SK-N-SH (cell line): ENCODE results near the gene SPO11. TPM values are rescaled to one million over a fixed set of nuclear protein-coding genes. Genes with fewer than 3 reads are reported as not detected.
A peak's percentile ranks its signal among the peaks of the same experiment; 100 is the strongest.
"Not testable (repeated sequence)": the region's sequence is repeated elsewhere in the genome, so short reads cannot be mapped to it uniquely, and the experiment has no call there.

ENCODE experiments used
- CTCF ChIA-PET: fragments of 300-600, 350-600 bp; formaldehyde crosslinking; extraction: SDS; loops from one replicate; lab custom pipeline; 2021; lab: Yijun Ruan, JAX
- POLR2A ChIA-PET: fragments of 350-600 bp; sonication (Branson Sonifier 250); formaldehyde crosslinking; extraction: SDS; loops from one replicate; lab custom pipeline; 2020; ENCODE audit warnings: antibody characterized with exemption, inconsistent platforms; lab: Yijun Ruan, JAX
- DNase-seq: peaks from one replicate; pipeline ENCODE4 v3.0.0; 2012
- H2AFZ ChIP-seq: fragments of 200-600 bp; sonication (generic); 2 replicates; pipeline ENCODE4 v1.8.1; 2016; ENCODE audit warnings: antibody characterized with exemption, mild to moderate bottlenecking, low read depth
- H3F3A ChIP-seq: fragments of 200-600 bp; sonication (generic); replicated peaks from 2 replicates; pipeline ENCODE3; 2016; ENCODE audit warnings: antibody characterized with exemption, mild to moderate bottlenecking; ENCODE audit not compliant: insufficient read depth
- H3K27ac ChIP-seq, 2 experiments: fragments of 200-500 bp in 1 of 2; fragments of 200-600 bp in 1 of 2; sonication (Bioruptor generic) in 1 of 2; sonication (generic), shearing (Covaris generic) in 1 of 2; 2 replicates each; pipeline versions ENCODE4 v1.5.1 to v1.6.1; 2014 to 2016; ENCODE audit warnings: low read depth in 2 of 2, inconsistent platforms in 1 of 2, low read length in 1 of 2, mild to moderate bottlenecking in 1 of 2, mixed read lengths in 1 of 2
- H3K27me3 ChIP-seq: fragments of 200-600 bp; sonication (generic), shearing (Covaris generic); 2 replicates; pipeline ENCODE4 v1.6.1; 2016; ENCODE audit warnings: mixed run types; ENCODE audit not compliant: insufficient read depth
- H3K36me3 ChIP-seq, 2 experiments: fragments of 200-500 bp in 1 of 2; fragments of 200-600 bp in 1 of 2; sonication (Bioruptor generic) in 1 of 2; sonication (generic) in 1 of 2; replicated peaks in 1 of 2; 2 replicates each; pipeline versions ENCODE3 to v1.5.1; 2014 to 2016; ENCODE audit warnings: low read length in 1 of 2, mild to moderate bottlenecking in 1 of 2; ENCODE audit not compliant: insufficient read depth in 2 of 2, control insufficient read depth in 1 of 2
- H3K4me1 ChIP-seq, 2 experiments: fragments of 200-500 bp in 1 of 2; fragments of 200-600 bp in 1 of 2; sonication (Bioruptor generic) in 1 of 2; sonication (generic), shearing (Covaris generic) in 1 of 2; 2 replicates each; pipeline versions ENCODE4 v1.5.1 to v1.6.1; 2014 to 2016; ENCODE audit warnings: low read depth in 1 of 2, low read length in 1 of 2, mixed run types in 1 of 2; ENCODE audit not compliant: insufficient read depth in 2 of 2, control insufficient read depth in 1 of 2
- H3K4me2 ChIP-seq: fragments of 200-600 bp; sonication (generic), shearing (Covaris generic); 2 replicates; pipeline ENCODE4 v1.6.1; 2017; ENCODE audit warnings: mixed run types
- H3K4me3 ChIP-seq, 2 experiments: fragments of 200-500 bp in 1 of 2; fragments of 200-600 bp in 1 of 2; sonication (Bioruptor generic) in 1 of 2; sonication (generic), shearing (Covaris generic) in 1 of 2; 2 replicates each; pipeline versions ENCODE4 v1.5.1 to v1.8.1; 2014 to 2016; ENCODE audit warnings: low read depth in 2 of 2, inconsistent platforms in 1 of 2, low read length in 1 of 2, mild to moderate bottlenecking in 1 of 2, mixed read lengths in 1 of 2, moderate library complexity in 1 of 2
- H3K79me2 ChIP-seq: fragments of 200-600 bp; sonication (generic); 2 replicates; pipeline ENCODE4 v1.8.1; 2017; ENCODE audit warnings: mild to moderate bottlenecking; ENCODE audit not compliant: insufficient read depth
- H3K9ac ChIP-seq: fragments of 200-600 bp; sonication (generic); 2 replicates; pipeline ENCODE4 v1.6.1; 2017; ENCODE audit warnings: mixed run types
- H3K9me2 ChIP-seq: fragments of 200-600 bp; sonication (generic); 2 replicates; pipeline ENCODE4 v1.6.1; 2017; ENCODE audit warnings: mixed run types
- H3K9me3 ChIP-seq: fragments of 200-600 bp; sonication (generic); 2 replicates; pipeline ENCODE4 v1.6.1; 2017; ENCODE audit warnings: mixed run types, mild to moderate bottlenecking, moderate library complexity
- H4K20me1 ChIP-seq: fragments of 200-600 bp; sonication (generic); 2 replicates; pipeline ENCODE4 v1.6.1; 2017; ENCODE audit warnings: mild to moderate bottlenecking, mixed run types; ENCODE audit not compliant: insufficient read depth
- ELF1 ChIP-seq: IDR thresholded peaks from 2 replicates; pipeline ENCODE4 v1.4.0; 2012
- EP300 ChIP-seq, 2 experiments: IDR thresholded peaks; 2 replicates each; pipeline versions ENCODE4 v1.4.0 to v1.6.1; 2012; ENCODE audit warnings: borderline replicate concordance in 1 of 2, low read depth in 1 of 2, low read length in 1 of 2
- EZH2phosphoT487 ChIP-seq: fragments of 200-600 bp; sonication (generic); IDR thresholded peaks from 2 replicates; pipeline ENCODE4 v1.6.1; 2017; ENCODE audit warnings: low read depth, mixed run types, mild to moderate bottlenecking, antibody characterized with exemption, moderate library complexity, borderline replicate concordance
- FOXM1 ChIP-seq: IDR thresholded peaks from 2 replicates; pipeline ENCODE4 v1.4.0; 2012; ENCODE audit warnings: low read depth, mild to moderate bottlenecking
- GABPA ChIP-seq: IDR thresholded peaks from 2 replicates; pipeline ENCODE4 v1.4.0; 2012; ENCODE audit warnings: low read depth, mild to moderate bottlenecking
- JUND ChIP-seq: IDR thresholded peaks from 2 replicates; pipeline ENCODE4 v1.4.0; 2012
- MXI1 ChIP-seq: IDR thresholded peaks from 2 replicates; pipeline ENCODE4 v1.6.1; 2012; ENCODE audit warnings: mild to moderate bottlenecking, low read depth, low read length, improper control_type of control experiment
- NFIC ChIP-seq: IDR thresholded peaks from 2 replicates; pipeline ENCODE4 v1.4.0; 2012; ENCODE audit warnings: borderline replicate concordance
- NRF1 ChIP-seq: IDR thresholded peaks from 2 replicates; pipeline ENCODE4 v1.6.1; 2012; ENCODE audit warnings: low read depth, mild to moderate bottlenecking, low read length
- POLR2AphosphoS5 ChIP-seq: IDR thresholded peaks from 2 replicates; pipeline ENCODE4 v1.6.1; 2012; ENCODE audit warnings: low read depth, low read length
- RFX5 ChIP-seq: IDR thresholded peaks from 2 replicates; pipeline ENCODE4 v1.6.1; 2012; ENCODE audit warnings: mild to moderate bottlenecking, improper control_type of control experiment, low read length
- TEAD4 ChIP-seq: IDR thresholded peaks from 2 replicates; pipeline ENCODE4 v1.4.0; 2012; ENCODE audit warnings: mild to moderate bottlenecking, borderline replicate concordance; ENCODE audit not compliant: insufficient read depth
- YY1 ChIP-seq: IDR thresholded peaks from 2 replicates; pipeline ENCODE4 v1.4.0; 2012; ENCODE audit warnings: low read depth, mild to moderate bottlenecking
- WGBS: methylation state at CpG from one replicate; pipeline ENCODE4 v1.1.6; 2017; ENCODE audit warnings: low lambda C conversion rate; 5-methylcytosine and 5-hydroxymethylcytosine counted together
- polyA plus RNA-seq, 3 experiments: library from polyadenylated mRNA; depleted of rRNA; stranded (reverse); fragments of >200 nt; gene quantifications; 2 replicates each; pipeline ENCODE4 v1.2.3, GENCODE V29; 2012
- TF ChIP-seq, protein P1 (sequence below): IDR thresholded peaks from 2 replicates; pipeline ENCODE4 v1.4.0; 2012; ENCODE audit warnings: low read depth, borderline replicate concordance
- TF ChIP-seq, protein P2 (sequence below): IDR thresholded peaks from 2 replicates; pipeline ENCODE4 v1.4.0; 2012; ENCODE audit warnings: low read depth

SPO11 gene
- polyA plus RNA-seq, 1 of the 3 experiments (the other 2 are of a cell fraction), result not detected

DNA sequence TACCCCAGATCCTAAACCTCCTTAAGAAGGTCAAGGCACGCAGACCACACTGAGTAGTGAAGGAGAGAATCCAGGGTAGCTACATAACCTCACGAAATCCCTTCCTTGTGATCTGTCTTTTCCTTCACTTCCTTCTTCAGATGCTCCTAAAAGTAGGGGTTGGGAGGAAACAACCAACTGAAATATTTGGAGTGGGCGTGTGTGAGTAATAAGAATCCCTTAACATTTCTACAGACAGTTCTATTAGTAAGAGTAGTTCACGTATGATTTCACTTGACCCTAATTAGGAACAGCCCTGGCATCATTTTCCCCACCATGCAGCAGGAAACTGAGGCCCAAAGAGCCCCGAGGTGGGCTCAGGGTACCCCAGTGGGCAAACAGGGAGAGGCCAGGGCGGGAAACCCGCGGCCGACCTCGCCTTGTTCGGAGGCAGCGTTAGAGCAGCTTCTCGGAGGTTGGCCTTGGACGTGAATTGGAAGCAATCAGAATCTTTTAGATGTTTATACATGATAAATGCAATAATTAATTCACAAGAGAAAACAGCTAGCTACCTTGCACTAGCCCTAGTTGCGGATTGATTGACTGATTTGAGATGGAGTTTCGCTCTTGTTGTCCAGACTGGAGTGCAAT lies 20.6 kb downstream of the SPO11 start:
- Histone ChIP-seq H3F3A (peaks cover 17% of the 10 kb centered on the region), H3K79me2 (peaks cover 42% of the 10 kb centered on the region), H3K4me1 (peaks cover 0 to 13% of the 10 kb centered on the region in 2 experiments; a peak in 2 of 4 replicates), H3K9me2 (no peaks in the 10 kb centered on the region), H2AFZ (peak overlapping the region; percentile 44; the same call in 1 of the 2 replicates), H3K9ac (no peak overlapping the region), H3K4me2 (no peak overlapping the region), H3K27me3 (no peaks in the 10 kb centered on the region), H3K36me3 (peaks cover 0 to 20% of the 10 kb centered on the region in 2 experiments), H4K20me1 (peaks cover 11% of the 10 kb centered on the region), H3K9me3 (no peaks in the 10 kb centered on the region), H3K4me3 (no peak overlapping the region), H3K27ac (no peak overlapping the region)
- ChIA-PET CTCF (interaction anchor here (1.1 to 11.2 kb wide), 6 partner anchors 20 to 800 kb away, joined by 3 to 187 read pairs (median 4); partner anchors contain the start of gene SPO11), POLR2A (no interaction called here)
- WGBS, result 81% methylated on average over 16 of the region's 16 CpGs
- TF ChIP-seq POLR2AphosphoS5 (no peak), FOXM1 (no peak), RFX5 (no peak)
- TF ChIP-seq, protein P1, sequence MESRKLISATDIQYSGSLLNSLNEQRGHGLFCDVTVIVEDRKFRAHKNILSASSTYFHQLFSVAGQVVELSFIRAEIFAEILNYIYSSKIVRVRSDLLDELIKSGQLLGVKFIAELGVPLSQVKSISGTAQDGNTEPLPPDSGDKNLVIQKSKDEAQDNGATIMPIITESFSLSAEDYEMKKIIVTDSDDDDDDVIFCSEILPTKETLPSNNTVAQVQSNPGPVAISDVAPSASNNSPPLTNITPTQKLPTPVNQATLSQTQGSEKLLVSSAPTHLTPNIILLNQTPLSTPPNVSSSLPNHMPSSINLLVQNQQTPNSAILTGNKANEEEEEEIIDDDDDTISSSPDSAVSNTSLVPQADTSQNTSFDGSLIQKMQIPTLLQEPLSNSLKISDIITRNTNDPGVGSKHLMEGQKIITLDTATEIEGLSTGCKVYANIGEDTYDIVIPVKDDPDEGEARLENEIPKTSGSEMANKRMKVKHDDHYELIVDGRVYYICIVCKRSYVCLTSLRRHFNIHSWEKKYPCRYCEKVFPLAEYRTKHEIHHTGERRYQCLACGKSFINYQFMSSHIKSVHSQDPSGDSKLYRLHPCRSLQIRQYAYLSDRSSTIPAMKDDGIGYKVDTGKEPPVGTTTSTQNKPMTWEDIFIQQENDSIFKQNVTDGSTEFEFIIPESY, result no peak
- no peak for DNase-seq

DNA sequence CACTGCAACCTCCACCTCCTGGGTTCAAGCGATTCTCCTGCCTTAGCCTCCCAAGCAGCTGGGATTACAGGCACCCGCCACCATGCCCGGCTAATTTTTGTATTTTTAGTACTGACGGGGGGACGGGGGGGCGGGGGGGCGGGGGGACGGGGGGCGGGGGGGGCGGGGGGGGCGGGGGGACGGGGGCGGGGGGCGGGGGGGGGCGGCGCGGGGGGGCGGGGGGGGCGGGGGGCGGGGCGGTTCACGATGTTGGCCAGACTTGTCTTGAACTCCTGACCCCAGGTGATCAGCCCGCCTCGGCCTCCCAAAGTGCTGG lies 21.1 kb downstream of the SPO11 start:
- peak overlapping the region; percentile 90 to 100 for H3K4me3 ChIP-seq
- H3K27ac ChIP-seq, result peak overlapping the region; percentile 84 to 87
- H3K9me3 ChIP-seq, H3K9me2 ChIP-seq, H3K27me3 ChIP-seq, POLR2A ChIA-PET: not testable (repeated sequence)
- H3K36me3 ChIP-seq, result peaks cover 0 to 23% of the 10 kb centered on the region in 2 experiments
- CTCF ChIA-PET, result interaction anchor here (1.1 to 1.2 kb wide), 2 partner anchors 22 to 800 kb away, joined by 3 read pairs; no protein-coding TSS in a partner anchor
- peak overlapping the region; percentile 87; the same call in 1 of the 2 replicates for H3K4me2 ChIP-seq
- peak; percentile 69 for DNase-seq
- H3F3A ChIP-seq, result peaks cover 17% of the 10 kb centered on the region
- H3K4me1 ChIP-seq, result peaks cover 0 to 13% of the 10 kb centered on the region in 2 experiments; a peak in 2 of 4 replicates
- H3K9ac ChIP-seq, result peak overlapping the region; percentile 96
- H2AFZ ChIP-seq, result peak overlapping the region; percentile 71
- H4K20me1 ChIP-seq, result peaks cover 11% of the 10 kb centered on the region
- 13% methylated on average over 4 of the region's 24 CpGs for WGBS
- H3K79me2 ChIP-seq, result peaks cover 46% of the 10 kb centered on the region

DNA sequence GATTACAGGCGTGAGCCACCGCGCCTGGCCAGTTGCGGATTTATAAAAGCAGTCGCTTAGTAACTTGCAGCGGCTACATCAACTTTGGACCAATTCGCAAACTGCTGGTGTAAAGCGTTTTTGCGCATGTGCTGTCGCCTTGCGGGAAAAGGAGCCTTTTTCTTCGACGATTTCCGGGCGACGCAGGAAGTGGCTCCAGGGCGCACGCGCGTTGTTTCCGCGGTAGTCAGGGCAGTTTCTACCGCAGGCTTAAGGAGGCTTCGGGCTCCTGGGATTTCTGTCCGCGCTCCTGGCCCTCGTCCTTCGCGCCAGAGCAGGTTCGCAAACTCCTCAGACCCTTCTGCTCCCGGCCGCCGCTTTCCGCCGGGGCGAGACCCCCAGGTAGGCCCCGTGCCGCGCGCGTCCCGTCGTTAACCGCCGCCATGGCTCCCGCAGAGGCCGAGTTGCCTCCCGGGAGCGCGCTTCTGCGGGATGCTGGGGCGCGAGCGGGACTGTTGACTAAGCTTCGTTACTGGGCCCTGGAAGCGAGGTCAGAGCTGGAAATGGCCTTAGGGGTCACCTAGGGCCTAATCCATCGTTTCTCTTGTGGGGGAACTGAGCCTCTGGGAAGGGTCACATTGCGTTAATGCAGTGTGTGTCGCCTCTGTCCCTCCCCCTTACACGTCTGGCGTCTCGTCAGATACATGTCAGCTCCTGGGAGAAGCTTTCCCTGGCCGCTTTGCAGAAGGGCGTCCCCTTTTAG lies 21.6 kb downstream of the SPO11 start, which contains the start of gene RAE1:
Gene RAE1 (plus strand): TSS at position 214 of the 742 bp plus-strand sequence. CDS start 2,784 bp downstream, outside the sequence.
- CTCF ChIA-PET, result interaction anchor here (1.0 to 1.7 kb wide), 4 partner anchors 19 to 800 kb away, joined by 3 to 4 read pairs (median 3); no protein-coding TSS in a partner anchor
- TF ChIP-seq, protein P2, sequence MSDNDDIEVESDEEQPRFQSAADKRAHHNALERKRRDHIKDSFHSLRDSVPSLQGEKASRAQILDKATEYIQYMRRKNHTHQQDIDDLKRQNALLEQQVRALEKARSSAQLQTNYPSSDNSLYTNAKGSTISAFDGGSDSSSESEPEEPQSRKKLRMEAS, result peak; percentile 88
- no peak for TF ChIP-seq EZH2phosphoT487
- TF ChIP-seq ELF1, result peak; percentile 58
- peak; percentile 91 for TF ChIP-seq GABPA
- 0 out of 2 replicates have a peak, but pooled peaks have one; percentile 16 for TF ChIP-seq MXI1
- TF ChIP-seq YY1, result peak; percentile 85
- TF ChIP-seq, protein P1, result no peak
- no peak for TF ChIP-seq NFIC
- peak; percentile 73 for TF ChIP-seq NRF1
- TF ChIP-seq JUND, result no peak
- no peak for TF ChIP-seq EP300 (IDR thresholded peaks at IDR 0.05; ENCODE audit: borderline replicate concordance in 1 of 2, low read depth in 1 of 2, low read length in 1 of 2)
- no peak for TF ChIP-seq TEAD4

More for the DNA sequence above, 21.6 kb downstream of the SPO11 start, which contains the start of gene RAE1:
- peak within 1 kb of the TSS; percentile 90 to 100 for H3K4me3 ChIP-seq
- H3K27ac ChIP-seq, result peak within 1 kb of the TSS; percentile 84 to 87
- no peaks in the 10 kb centered on the region for H3K9me3 ChIP-seq
- H3K9me2 ChIP-seq, result no peaks in the 10 kb centered on the region
- H4K20me1 ChIP-seq, result peaks cover 11% of the 10 kb centered on the region
- H3K4me1 ChIP-seq, result peaks cover 0 to 13% of the 10 kb centered on the region in 2 experiments; a peak in 2 of 4 replicates
- POLR2A ChIA-PET, result no interaction called here
- peaks cover 17% of the 10 kb centered on the region for H3F3A ChIP-seq
- peaks cover 0 to 27% of the 10 kb centered on the region in 2 experiments for H3K36me3 ChIP-seq
- peak within 1 kb of the TSS; percentile 96 for H3K9ac ChIP-seq
- peak within 1 kb of the TSS; percentile 71 for H2AFZ ChIP-seq
- peaks cover 49% of the 10 kb centered on the region for H3K79me2 ChIP-seq
- H3K4me2 ChIP-seq, result peak within 1 kb of the TSS; percentile 87
- no peaks in the 10 kb centered on the region for H3K27me3 ChIP-seq
- DNase-seq, result peak; percentile 88
- WGBS, result 0% methylated on average over 14 of the region's 64 CpGs
